GM21381 (cell line): Measurements from ENCODE around the gene RBM18.

ENCODE experiments used
- ATAC-seq: cut with Tn5 transposase; IDR thresholded peaks from one replicate; pipeline ENCODE4 v1.9.1; 2021; ENCODE audit warnings: mild to moderate bottlenecking, moderate library complexity; ENCODE audit not compliant: unreplicated experiment

RBM18 gene

DNA sequence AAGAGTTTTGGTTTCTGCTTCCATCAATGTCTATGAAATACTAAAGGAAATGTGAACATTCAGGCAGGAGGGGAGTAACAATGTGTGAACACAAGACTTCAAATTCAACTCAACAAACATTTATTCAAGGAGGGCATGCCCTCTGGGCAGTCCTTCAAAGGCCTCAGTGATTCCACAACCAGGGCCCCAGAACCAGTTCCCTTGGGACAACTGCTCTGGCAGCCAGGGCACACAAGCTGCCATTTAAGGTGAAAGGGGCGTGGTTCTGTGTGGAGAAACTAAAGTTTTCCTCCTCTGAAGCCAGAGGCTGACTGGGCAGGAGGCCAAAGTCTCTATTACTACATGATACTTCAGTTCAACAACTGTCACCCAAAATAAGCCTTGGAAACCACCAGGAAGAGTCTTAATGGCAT is 3.2 kb downstream of the RBM18 start:
- ATAC-seq, result no peak

DNA sequence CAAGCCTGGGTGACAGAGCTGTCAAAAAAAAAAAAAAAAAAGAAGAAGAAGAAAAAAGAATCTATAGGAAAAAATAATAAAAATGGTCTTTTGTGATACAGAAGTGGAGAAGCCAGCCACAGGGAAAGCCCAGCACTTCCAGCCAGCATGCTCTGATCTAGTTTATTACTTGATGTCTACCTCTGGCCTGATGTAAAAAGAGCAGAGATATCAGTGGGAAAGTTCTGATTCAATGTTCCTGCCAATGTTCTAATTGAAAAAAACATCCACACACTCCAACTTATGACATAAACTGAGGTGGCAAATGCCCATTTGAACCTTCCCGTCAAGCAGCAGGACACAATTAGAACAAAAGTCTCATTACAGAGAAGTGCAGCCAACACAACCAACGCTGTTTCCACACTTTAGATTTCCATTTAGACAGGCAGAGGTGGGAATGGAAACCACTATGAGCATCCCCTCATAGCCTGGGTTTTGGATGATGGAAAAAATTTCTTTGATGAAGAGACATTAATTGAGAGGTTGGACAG is 5.7 kb downstream of the RBM18 start:
- no peak for ATAC-seq

DNA sequence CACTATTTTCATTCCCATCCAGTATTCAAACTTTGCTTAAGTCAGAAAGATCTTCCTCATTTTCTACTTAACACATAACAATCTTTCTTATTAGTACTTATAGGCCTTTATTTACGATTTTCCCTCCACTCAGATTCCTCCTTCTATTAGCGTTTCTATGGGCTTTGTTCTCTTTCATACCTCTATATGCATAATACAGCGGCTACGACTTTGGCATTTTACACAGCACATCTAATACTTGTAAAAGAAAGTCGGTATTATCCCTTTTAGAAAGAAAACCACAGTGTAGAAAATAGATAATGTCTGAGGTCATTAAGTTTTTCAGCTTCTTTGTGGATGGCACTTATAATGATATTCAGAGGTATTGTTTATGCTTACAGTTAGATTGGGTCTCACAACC is 8.4 kb downstream of the RBM18 start:
- ATAC-seq, result no peak

DNA sequence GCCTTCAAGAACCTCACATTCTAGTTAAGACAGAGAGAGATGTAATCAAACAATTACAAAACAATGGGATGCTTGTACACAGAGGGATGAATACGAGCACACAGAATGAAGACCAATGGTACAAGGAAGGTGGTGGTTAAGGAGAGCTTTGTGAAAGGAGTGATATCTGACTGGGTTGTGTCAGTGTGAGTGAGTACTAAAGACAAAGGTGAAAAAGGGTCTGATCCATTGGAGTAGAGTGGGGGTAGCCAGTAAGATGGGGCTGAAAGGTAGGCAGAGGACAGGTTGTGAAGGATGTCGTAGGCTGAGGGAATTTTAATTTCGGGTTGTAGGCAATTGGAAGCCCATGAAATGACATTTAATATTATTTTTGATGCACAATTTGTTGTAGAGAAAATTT is 9.9 kb downstream of the RBM18 start:
- ATAC-seq, result no peak

DNA sequence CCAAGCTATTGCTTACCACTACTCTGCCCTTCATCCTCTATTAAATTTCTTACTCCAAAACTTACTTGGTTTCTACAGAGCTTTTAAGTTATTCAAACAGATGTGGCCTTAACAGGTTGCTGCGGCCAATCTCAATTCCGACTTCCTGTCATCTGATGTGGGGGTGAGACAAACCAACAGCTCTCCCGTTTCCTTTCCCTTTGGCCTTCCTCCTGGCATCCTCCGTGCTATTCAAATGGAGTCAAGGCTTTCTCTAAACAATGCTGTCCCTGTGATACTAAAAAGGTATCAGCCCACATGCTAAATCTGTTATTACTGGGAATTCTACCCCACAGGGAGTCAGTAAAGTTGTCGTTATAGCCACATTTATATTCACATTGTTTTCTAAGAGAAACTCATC is 11.8 kb downstream of the RBM18 start:
- no peak for ATAC-seq

DNA sequence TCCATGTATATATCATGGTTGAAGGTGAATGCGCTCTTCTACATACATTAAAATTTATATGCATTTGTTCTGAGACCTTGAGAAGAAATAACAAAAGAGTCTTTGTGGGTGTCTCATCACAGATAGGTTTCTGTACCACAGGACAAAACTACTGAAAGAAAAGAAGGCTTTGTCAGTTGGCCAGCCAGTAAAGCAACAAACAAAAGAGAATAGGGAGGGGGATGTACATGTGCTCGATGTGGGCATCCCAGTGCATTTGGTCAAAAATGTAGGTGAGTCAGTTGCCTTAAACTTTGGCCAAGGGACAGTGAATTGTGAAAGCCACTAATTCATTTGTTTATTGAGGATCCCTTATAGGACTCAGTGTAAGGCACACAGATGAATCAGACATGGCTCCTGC is 13.3 kb downstream of the RBM18 start:
- no peak for ATAC-seq

DNA sequence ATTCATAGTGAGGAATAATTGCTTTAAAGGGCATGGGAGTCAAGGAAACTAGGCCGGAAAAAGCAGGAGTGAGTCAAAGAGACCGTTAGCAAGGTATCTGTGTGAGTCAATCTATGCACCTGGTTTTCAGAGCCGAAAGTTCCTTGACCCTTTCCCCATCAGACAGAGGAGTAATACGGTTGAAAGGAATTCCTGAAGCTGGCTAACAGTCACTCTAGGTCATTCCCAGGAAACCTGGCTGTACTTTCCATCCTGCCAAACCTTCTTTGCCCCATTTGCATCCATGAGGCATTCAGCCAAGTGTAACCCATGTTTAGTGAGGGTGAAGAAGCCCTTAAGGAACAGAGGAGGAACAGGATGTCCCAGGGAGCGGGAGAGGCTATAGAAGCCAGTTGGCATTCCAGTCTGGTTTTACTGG is 16.2 kb downstream of the RBM18 start:
- no peak for ATAC-seq

DNA sequence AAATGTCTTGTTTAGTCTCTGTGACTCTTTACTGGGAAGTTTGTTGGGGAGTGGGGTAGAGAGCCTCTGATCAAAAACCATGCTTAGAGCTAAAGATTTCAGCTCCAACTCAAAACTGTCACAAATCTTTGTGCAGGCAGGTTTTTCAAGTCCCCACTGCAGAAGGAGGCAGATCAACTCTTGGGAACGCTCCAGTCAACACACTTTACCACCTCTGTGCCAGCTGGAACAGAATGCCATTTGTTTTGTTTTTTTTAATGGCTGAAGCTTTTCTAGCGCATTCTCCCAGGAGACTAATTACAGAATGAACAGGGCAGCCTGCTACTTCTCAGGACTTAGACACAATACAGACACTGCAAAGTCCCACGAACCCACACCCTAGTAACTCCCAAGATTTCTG is 18.0 kb downstream of the RBM18 start:
- ATAC-seq, result no peak

DNA sequence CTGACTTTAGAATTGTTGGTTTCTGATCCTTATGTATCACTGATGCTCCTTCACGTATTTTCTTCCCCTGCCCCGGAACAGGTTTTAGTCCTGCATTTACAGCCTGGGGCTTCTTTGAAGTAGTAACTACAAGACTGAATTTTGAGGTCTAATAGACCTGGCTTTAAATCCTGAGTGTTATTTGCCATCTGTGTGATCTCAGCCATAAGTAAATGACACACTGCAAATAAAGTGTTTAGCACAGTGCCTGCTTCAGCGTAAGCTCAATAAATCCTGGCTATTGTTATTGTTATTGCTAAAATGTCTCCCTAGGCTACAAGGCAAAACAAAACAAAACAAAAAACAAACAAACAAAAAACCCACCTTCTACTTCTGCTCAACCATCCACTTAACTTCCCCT is 20.3 kb downstream of the RBM18 start:
- ATAC-seq, result no peak

DNA sequence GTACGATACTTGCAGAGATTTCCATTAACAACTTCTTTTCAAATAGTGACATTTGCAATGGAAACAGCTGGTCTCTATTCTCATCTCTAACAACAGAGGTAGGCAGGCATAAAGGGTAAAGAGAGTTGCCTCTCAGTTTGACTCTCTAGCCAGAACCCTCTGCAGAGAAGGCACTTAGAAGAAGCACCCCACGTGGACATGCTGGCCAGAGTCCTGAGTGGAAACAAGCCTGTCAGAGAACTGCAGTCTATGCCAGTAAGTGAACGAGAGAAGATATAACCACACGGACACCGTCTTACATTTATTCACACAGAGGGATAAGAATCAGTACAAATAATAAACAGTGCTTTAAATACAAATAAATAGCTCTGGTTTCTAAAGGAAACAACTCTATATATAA is 24.9 kb downstream of the RBM18 start:
- ATAC-seq, result no peak

DNA sequence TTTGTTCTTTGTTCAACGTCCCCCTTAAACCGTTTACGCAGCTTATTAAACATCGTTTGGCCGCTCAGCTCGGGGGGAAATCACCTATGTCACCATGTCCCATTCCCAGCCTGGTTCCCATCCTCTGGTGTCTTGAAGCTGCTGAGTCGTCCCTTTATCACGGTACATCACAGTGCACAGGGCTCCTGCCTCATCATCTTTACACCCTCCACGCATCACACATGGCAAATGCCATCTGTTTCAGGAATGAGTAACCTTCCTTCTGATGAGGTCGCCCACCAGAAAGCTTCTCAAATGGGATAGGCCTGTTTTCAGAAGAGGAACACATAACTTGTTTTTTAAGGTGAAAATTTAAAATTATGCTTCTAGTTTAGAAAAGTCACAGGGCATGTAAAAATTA is 28.0 kb downstream of the RBM18 start:
- ATAC-seq, result no peak

DNA sequence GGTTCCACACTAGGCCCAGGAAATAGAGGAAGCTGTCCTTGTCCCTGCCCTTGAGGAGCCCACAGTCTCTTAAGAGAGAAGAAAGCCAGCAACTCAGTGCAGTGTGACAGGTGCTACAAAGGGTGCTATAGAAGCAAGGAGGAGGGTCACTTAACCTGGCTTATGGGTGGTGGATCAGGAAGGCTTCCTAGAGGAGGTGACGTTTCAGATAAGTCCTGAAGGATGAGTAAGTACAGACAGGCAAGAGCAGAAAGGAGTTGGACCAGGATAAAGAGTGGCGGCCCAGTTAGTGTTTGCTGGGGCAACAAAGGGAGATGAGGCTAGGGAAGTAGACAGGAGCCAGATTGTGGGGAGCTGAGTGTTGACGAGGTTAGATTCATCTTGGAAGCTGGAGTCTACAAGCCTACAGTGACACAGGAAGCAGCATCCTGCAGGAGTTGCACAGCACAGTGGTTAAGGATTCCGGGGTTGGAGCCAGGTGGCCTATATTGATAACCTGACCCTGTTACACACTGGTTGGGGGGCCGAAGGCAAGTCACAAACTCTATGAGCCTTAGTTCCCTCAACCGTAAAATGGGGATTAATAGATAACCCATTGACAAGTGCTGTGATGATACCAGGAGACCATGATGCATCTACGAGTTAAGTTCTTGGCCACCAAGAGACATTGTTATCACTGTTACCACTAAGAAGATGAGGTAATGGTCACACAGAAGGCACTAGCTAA is 30.5 kb downstream of the RBM18 start:
- no peak for ATAC-seq

DNA sequence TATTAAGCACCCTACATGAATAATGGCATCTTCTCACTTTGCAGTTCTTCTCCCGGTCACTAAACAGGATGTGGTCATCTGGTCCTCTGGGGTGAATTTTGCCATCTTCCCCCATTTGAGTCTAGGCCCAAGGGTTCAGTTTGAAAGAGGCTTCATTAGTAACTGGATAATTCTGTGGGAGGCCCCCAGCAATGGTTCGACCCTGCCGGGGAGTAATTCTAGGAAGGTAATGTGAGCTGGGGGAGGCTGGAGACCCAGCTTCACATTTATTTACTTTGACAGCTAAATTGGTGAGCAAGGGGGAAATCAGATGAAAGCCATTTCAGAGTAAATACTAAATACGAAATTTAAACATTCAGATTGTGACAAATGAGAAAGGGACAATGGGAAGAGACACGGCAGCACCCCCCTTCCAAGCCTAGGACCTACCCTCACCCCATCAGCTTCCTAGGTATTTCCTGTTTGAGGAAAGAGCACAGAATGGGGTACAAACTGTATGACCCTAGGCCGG is 31.8 kb downstream of the RBM18 start:
- no peak for ATAC-seq

DNA sequence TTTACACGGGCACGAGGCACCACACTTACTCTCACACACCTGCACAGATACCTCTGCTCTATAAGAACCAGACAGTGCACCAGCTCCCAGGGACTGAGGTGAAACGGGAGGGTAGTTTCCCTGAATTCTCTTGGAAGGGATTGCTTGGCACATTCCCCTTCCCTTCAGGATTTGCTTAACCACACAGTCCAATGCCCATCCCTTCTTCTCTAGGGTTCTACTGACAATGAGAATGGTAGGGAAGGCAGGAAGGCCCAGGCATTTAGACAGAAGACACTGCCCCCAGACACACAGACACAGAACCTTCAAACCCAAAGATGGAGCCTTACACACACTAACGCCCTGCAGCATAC is 35.2 kb downstream of the RBM18 start:
- no peak for ATAC-seq

DNA sequence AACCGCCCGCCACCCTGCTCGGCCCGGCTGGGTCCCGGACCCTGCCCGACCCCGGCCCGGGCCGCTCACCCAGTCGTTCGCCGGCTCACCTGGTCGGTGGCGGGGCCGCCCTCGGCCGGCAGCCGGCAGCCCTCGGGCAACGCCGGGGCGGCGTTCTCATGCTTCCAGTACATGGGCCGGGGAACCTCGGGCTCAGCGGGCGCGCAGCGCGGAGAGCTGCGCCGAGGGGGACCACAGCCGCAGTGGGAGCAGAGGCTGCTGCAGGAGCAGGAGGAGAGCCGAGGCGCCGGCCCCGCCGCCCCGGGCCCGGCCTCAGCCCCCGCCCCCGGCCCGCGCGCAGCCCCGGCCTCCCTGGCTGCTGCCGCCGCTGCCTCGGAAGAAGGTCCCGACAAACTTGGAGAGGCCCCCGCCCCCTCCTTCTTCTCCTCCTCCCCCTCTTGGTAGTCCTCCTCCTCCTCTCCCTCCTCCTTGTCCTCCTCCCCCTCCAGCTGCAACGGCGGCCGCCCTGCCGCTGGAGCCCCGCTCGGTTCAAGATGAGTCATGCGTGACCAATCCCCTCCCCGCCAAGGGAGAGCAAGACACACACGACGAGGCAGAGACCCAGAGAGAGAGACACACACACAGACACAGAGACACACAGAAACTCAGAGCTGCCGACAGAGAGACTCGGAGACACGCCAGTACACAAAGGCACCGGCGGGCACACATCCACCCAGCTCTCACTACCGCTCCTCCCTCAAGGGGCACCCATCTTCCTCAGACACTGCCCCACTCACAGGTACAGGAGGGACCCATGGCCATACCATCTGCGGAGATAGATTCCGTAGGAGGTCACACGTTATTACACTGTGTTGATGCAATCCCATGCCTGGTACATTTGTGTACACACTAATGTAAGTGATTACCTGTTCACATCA is 35.8 kb downstream of the RBM18 start, which contains the start of gene LHX6:
LHX6 (minus strand) TSS at position 390 of the 917 bp plus-strand sequence; CDS start at position 173, 217 bp downstream.
- ATAC-seq, result no peak

DNA sequence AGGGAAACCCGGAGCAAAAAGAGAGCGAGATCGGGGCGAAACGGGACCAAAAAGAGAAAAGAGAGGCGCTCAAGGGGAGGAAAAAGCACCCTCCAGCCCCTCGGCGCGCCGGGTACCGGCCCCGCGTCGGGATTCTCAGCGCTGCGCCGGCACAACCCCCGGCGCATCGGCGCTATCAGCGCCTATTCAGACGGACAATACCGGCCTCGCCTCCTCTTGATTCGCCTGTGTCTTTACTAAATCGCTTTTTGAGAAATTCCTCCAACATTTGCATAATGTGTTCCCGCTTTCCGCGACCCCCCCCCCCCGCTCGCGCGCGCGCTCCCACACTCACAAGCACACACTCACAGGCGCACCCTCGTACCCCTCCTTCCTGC is 36.5 kb downstream of the RBM18 start:
- ATAC-seq, result no peak

DNA sequence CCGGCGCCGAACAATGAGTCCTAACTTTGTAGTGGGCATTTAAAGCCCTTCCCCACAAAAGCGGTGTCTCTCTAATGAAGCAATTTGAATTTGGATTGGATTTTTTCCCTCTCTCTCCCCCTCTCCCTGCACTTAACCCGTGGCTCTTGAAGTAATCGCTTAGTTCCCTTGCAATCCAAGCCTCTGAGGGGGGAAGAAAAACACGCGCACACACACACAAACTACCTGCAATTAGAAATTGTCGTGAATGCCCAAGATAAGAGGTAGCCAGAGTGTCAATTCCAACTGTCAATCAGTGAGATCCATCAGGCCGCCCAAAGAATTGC is 37.1 kb downstream of the RBM18 start:
- no peak for ATAC-seq

DNA sequence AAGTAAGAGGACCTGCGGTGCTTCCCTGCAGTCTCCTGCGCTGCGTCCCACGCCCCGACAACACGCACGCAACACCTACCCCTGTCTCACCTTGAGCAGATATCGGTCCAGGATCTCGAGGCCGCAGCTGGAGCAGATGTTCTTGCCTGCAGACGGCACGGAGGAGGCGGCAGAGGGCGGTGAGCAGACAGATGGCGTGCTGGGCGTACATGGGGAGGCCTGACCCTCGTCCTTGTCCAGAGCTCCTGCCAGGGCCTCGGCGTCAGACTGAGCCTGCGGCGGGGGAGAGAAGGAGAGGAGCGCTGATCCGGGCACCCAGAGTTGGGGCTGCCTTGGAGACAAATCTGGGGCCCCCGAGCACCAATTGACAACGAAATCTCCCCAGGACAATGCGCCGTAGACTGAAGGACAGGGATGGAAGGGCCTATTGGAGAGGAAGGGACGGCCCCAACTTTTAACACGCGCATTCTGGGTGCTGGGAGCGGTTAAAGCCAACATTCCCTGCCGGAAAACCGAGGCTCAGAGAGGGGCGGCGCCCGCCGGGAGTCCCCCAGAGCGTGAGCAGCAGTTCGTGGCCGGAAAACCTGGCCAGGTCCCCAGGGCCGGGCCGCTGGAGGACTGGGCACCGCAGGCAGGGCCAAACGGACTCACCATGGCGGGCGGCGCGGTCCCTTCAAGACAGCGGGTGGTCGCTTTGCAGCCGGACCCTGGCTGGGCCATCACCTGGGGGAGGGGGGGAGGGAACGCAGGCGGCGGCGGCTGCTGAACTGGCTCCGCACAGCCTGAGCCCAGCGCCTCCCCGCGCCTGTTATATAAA is 37.7 kb downstream of the RBM18 start:
- no peak for ATAC-seq

DNA sequence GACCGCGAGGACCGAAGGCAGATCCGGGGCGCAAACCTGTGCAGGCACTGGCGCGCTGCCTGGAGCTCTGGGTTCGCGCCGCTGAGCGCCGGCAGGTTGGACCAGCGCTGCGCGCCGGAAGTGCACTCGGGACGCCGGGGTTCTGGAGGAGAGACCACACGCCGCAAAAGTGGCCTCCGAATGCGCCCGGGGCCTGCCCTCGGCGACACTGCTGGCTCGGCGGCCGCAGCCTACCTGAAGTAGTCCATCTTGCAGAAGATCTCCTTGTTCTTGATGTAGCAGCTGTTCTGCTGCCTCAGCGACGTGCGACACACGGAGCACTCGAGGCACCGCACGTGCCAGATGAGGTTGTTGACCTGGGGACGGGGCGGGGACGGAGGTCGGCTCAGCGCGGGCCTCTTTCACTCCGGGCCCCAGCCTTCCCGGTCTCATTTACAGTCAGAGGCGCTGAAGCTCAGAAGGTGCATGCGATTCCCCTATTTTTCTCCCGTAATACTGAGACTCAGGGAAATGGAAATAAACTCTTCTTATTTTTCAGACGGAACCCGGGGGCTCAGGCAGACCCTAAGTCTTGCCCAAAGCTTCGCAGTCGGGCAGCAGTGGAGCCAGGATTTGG is 38.4 kb downstream of the RBM18 start:
- no peak for ATAC-seq

DNA sequence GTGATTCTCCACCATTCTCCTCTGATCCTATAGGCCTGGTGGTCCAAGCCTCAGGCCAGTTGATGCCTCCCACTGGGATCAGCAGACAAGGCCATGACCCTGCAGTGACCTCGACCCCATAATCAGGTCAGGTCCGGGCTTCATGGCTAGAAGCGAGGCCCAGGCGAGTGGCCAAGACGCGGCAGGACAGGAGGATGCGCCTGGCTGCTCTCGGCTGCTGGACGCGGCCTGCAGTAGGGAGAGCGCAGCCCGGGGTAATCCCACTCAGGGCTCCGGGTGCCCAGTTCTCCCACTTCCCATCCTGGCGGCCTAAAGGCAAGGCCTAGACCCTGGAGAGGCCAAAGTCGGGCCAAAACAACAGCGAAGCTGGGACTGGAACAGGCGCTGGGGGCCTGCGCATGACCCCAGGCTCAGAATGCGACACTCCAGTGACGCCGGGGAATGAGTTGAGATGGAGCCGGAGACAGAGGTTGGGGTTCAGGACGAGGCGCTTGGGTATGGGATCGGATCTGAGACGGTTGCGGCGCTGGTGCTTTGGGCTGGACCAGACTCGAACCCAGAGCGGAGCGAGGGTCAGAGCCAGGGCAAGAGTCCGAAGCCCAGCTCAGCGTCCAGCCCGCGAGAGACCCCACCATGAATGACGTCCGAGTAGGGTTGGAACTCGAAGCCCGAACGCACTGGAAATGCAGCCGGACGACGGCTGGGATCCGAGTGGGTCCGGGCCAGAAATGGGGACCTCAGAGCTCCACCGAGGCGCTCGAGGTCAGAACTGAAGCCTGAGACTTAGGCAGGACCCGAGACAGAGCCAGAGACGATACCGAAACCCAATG is 39.1 kb downstream of the RBM18 start:
- ATAC-seq, result no peak
